GM18499 (cell line): ENCODE results near the gene NOTCH3.

Experiments
- ATAC-seq: cut with Tn5 transposase; IDR thresholded peaks from one replicate; pipeline ENCODE4 v1.9.1; 2021; ENCODE audit warnings: moderate number of reproducible peaks; ENCODE audit not compliant: insufficient read depth, unreplicated experiment

The NOTCH3 gene

DNA sequence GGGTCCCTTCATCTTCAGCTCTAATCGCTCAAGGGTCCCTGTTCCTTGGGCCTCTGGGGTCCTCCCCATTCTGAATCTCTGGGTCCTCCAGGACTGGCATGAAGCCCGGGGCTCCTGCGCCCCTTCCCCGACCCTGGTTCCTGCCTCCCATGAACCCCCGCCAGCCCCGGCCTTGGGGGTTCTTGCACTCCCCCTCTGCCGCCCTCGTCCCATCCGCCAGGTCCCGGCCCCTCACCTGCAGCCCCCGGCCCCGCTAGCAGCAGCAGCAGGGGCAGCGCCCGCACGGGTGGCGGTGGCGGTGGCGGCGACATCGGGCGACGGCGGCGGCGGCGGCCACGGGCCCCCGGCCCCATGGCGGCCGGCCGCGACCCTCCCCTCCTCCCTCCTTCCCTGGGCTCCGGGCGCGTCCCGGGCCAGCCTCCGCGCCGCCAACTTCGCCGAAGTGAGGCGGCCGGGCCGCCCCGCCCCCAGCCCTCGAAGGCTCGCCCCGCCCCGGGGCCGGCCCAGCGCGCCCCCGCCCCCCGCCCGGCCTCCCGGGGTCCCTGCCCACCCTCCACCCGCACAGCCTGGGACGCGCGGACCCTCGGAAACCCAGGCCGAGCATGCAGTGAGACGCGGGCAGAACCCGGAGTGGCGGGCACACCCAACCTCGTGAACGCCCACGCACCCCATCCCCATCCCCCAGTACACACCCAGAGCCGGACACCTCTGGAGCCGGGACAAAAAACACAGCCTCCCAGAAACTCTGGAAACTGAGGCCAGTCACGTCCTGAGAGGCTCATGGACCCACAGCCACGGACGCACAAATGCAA, at the start of gene NOTCH3:
Gene NOTCH3 (minus strand): TSS at position 443 of the 812 bp plus-strand sequence. CDS start 90 bp downstream, at position 353.
- ATAC-seq = no peak

DNA sequence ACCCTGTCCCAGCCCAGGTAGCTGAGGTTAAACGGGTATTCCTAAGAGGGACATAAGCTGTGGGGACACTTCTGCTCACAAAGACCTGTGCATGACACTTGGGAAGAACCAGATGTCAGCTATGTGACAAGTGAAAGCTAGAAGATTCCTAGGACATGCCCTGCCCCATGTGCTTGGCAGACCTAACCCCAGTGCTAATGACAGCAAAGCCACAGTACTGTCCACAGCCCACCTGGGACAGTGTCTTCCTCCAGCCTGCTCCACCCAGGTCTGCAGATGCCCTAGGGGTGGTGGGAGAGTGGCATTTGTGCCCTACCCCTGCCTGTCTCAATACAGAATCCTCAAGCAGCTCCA, 49.8 kb upstream of the NOTCH3 start:
- ATAC-seq = no peak

DNA sequence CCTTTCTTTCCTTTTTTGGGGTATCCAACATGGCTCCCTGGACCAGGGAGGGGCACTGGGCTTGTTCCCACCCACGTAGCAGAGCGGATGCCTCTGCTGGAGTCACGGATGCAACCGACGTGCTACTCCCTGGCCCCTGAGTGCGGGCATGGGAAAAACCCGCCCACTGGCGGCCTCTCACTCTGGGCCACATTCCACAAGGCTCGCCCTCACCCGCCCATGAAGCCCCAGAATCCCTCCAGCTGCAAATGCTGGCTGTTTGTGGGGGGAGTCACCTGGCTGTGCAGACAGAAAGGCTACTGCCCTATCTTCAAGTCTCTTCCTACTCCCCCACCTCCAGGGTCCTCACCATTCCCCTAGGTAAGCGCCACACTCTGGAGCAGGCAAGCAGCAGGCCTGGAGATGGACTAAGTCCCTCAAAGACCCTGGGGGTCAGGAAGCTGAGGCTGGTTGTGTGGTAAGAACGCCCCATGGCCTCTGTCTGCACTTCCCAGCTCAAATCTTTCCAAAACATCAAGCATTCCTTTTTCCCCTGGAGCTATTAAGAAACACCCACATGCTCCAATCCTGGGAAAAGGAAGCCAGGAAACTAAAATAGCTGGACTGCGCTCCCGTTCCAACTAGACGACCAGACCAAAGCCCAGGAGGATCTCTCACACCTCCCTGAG, 49.3 kb upstream of the NOTCH3 start:
- no peak for ATAC-seq

DNA sequence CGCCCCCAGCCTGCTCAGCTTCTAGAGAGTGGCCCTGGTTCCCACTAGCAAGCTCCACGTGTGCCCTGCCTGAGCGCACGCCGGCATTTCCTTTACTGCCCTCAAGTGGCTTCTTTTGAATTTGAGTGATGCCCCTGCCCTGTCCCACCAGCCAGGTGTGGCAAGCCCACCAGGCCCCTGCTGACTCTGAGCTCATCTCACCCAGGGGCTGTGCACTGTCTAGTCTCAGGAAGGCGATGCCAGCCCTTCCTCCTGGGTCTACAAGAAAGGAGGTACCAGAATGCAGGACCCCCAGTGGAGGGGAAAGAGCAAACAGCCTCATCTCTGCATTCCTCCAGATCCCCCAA, 48.7 kb upstream of the NOTCH3 start:
- no peak for ATAC-seq

DNA sequence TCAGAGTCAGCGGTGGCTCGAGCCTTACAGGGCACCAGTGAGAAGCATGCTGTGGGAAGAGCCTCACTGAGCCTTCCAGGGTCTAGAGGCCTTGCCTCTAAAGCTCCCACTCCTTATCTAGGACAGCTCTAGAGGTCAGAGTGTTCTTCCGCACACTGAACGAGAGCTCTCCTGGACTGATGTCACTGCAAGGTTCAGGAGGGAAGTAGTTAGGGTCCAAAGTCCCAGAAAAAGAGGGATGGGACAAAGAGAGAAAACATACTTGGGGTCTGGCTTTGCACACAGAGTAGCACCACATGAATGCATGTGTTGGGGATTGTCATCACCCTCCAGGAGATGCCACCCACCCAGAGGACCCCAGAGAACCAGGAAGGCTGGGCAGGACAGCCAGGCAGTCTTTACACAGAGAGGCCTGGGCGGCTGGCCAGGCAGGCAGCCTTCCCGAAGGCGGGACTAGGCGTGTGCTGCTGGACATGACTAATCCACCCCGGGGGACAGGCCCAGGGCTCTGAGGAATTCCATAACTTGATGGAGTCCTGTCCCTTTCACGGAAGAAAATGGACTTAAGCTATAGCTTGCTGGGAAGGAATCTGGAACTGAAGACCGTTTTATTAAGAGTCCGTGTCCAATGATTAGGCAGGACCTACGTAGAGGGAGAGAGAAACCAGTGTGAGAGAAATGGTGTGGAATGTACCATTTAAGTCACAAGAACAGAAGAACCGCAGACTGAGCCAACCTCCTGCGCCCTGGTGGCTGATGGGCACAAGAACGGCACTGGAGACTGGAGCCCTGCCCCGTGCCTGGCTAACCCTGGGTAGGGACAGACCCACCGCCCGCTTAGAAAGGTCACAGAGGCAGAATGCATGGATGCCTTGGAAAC, 48.1 kb upstream of the NOTCH3 start:
- ATAC-seq = no peak

DNA sequence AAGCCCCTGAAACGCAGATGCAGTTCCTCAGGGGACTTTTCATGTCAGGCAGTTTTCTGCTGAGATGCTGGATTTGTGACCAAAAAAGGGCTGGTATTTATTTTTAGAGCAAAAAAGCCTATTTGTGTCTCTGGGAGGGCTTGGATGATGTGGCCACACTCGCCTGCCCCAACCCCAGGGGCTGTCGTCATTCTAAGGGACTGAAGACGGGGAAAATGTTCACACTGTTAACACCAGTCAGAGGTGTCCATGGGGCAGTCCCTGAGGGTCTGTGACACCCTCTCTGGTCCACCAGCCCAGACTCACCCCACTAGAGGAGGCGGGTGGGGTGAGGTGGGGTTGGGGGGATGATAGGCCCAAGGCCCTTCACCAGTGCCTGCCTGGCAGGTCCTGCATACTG, 47.3 kb upstream of the NOTCH3 start:
- no peak for ATAC-seq

DNA sequence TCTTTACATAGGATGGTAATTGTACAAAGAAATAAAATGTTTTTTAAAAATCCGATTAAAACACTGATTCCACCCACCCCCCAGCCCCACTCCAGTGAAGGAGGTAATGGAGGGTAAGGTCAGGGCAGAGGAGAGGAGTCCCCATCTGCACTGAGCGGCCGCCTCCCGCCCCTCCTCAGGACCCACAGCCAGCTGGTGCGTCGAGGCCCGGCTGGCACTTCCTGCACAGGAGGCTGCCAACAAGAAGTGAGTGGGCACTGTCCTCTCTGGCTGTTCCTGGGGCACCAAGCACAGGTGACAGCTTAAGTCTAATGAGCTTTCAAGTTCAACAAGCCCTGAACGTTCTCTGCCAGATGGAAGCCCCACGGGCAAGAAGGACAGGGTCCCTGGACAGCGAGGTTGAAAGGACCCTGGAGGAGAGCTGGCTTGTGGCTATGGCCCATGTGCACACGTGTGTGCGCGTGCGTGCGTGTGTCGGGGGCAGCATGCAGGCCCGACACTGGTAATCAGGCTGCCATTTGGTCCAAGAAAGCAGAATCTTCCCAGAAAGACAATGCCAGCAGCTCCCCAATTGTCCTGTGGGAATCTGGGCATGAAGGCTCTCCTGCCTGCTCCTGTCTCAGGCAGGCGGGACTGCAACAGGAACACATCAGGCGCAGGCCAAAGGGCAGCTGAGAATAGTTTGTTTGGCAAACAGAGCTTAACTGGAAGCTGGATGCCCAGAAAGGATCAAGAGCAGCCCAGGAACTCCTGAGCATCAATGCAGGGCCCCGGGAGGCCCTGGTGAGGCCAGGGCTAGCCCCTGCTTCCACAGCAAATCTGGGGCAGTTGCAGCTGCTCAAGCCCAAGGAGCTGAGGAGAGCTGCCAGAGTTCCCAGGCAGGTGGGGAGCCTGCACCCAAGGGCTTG, 46.6 kb upstream of the NOTCH3 start:
- ATAC-seq = no peak

DNA sequence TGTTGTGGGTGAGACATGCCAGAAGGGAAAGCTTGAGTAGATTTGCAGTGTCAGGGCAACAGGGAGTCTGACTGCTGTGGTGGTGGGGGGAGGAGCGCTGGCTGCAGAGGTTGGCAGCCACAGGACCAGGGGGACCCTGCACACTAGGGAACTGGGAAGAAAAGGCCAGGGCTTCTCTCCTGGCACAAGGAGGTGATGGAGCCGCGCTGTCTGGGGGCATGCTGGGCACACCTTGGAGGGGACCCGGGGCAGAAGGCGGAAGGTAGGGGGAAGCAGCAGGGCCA, 45.3 kb upstream of the NOTCH3 start:
- no peak for ATAC-seq

DNA sequence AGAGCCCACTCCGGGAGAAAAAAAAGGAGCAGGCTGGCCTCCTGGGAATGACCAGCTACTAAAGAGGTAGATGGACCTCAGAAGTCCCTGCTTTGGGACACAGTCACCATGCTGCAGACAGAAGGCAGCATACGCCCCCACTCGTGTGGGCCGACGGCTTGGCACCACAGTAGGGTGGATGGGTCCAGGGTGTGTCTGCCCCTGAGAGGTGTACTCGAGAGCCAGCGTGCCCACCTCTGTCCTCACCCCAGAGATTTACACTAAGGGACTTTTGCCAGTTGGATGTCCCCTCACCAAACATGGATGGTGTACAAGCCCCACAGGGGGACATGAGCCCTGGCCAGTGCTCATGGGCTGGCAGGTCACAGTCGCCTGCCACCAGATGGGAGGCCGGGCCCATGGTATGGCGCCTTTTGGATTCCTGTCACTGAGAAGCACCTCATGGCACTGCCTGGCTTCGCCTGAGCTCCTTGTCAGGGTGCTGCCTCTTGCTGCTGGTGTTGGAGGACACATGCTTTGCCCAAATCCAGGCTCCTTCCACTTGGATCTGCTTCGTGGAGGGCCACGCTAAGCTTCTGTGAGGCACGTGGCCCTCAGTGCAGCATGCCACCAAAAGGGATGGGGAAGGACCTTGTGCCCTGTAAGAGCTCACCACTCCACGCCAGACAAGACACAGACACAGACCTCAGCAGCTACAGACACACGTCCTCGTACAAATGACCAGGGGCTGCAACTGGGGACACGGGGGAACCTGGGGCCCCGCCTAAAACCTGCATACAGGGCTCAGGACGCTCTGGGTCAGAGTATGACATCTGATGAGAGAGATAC, 44.8 kb upstream of the NOTCH3 start:
- no peak for ATAC-seq

DNA sequence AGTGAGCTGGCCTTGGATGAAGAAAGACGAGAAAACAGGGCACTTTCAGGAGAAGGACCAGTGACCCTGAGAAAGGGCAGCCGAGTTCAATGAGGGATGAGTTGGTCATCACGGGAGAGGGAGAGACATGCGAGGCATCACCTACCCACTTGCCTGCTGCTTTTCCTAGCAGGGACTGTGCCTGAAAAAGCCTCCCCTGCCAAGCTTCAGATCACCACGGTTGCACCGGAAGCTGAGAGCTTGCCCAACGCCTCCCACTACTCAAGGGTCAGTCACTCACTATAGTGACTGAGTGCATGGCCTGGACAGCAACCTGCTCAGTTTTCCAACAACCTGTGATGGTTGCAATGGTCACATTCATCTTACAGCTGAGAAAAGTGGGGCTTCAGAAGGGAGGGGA, 44.0 kb upstream of the NOTCH3 start:
- ATAC-seq = no peak

DNA sequence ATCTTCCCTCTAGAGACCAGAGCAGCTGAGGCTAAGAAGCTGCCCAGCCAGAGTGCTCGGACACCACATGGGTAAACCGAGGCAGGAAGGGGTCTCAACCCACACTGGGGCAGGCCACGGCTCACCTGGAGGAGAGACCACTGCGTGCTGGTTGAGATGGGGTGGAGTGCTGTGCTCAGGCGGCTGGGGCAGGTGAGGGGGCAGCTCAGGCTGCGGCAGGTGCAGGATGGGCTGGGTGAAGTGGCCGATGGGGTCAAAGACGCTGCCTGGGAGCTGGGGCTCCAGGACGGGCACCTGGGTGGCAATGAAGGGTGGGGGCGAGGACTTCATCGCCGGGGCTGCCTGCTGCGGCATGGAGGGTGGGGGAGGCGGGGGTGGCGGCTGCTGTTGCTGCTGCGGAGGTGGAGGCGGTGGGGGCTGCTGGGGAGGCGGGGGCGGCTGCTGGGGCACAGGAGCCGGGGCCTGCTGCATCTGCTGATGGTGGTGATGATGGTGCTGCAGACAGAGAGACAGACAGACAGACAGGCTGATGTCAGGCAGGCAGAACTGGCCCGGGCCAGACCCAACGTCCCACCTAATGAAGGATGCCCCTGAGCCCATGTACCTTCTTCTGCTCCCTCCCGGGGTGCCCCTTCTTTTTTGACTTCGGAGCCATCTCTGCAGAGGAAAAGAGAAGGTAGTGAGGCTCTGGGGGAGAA, 43.5 kb upstream of the NOTCH3 start:
- ATAC-seq = no peak

DNA sequence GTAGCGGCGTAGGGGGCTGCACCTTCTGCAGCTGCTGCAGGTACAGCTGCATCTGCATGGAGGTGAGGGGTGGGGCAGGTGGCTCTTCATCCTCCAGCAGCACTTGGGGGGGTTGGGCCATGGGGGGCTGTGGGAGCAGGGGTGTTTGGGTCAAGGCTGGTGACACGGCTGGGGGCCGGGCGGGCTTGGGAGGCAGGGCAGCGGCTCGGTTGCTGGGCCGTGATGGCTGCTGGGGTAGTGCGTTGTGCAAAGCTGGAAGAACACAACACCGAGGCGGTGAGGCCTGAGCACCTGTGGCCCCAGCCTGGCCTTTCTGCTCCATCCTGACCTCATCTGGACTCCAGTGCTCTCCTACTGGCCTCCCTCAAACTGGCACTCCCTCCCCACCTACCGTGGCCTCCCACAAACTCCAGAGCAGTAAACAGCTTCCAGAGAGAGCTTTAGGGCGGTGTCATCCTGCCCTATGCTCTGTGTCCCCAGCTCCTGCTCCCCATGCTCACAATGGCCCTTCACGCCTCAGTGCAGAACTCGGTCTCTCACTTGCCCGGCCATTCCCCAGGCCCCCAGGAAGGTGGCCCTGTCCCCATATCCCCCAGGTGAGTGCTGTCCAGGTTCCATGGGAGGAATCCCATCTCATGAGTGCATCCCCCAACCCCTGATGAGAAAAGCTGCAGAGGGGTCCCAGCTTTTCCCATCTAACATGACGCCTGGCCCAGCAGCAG, 42.6 kb upstream of the NOTCH3 start:
- ATAC-seq = no peak

DNA sequence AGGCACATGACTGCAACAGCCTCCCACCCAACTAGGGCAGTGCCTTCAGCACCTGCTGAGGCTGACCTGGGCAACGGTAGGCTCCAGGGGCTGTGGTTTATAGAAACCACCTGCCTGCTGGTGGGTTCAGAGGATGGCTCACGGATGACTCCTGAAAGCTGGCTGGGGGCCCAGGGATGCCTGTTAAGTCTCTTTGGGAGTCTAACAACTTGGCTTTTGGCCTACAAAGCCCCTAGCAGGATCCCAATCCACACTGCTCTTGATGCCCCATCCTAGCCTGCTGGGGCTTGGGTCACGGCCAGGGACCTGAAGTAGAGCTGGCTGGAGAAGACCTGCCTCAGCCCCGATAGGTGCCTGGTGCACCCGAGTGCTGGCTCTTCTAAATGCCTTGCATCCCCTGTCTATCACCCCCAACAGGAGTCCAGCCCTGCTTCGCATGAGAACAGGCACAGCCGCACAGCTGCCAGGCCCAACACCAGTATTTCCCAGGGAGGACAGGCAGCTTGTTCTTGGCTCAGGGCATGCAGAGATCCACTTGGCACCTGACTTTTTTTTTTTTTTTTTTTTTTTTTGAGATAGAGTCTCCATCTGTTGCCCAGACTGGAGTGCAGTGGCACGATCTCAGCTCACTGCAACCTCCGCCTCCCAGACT, 40.6 kb upstream of the NOTCH3 start:
- ATAC-seq = no peak

DNA sequence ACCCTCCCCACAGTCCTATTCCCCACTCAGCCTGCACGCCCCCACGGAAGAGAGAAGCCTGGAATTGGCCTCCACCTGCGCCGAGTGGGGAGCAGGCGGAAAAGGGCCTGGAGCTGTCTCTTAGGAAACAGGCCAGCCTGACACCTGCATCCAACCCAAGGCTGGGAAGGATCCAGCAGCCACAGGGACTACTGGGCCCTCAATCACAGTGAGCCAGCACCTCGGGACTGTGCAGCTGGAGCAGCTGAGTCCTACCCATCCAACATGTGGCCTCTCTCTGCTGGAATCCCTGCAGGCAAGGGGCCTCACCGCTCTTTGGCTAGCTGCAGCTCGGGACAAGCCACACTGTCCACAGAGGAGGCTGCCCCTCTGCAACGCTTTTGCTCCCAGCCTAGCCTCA, 39.7 kb upstream of the NOTCH3 start:
- no peak for ATAC-seq

DNA sequence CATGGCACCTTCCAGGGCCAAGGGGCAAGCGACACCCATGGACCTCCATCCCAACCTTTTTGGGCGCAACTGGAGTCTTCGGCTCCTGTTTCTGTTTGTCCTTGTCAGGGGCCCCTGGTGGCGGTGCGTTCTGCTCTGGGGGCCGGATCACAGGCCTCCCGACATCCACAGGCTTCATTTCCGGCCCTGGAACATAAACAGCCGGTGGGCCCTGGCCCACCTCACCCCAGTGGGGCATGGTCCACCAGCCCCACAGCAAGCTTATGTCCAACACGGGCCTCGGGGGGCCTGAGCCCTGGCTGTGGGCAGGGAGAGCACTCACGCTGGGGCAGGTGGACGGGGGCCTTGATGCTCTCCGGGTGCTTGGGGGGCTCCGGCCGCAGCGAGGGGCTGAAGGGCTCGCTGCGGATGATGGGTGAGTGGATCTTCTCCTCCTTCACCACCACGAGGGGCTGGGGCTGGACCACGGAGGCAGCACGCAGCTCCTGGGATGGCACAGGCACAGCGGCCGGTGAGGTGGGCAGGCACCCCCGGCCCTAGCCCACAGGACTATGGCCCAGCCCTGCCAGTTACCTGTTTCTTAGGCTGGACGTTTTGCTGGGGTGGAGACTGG, 38.6 kb upstream of the NOTCH3 start:
- no peak for ATAC-seq

DNA sequence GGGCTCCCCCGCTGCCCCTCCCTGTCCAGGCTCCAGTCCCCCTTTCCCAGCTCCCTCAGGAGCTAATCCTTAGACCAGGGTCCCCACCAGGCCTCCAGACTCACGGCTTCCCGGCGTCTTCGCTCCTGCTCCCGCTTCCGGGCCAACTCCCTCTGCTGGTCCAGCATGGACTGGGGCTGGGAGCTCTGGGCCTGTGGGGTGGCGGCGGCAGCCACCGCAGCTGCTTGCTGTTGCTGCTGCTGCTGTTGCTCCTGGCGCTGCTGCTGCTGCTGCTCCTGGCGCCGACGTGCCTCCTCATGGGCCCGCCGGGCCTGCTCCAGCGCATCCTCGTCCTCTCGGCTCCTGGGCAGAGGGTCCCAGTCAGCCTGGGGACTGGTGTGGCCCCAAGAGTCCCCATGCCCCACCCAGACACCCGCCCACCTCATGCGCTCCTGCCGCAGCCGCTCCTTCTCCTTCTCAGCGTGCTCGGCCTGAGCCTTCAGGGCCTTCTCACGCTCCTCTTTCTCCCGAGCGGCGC, 37.9 kb upstream of the NOTCH3 start:
- no peak for ATAC-seq
